GM21447 (cell line): ENCODE data around the gene MSH5.
"Not testable (repeated sequence)": the region's sequence is repeated elsewhere in the genome, so short reads cannot be mapped to it uniquely, and the experiment has no call there.

ENCODE experiments used
- ATAC-seq: cut with Tn5 transposase; IDR thresholded peaks from one replicate; pipeline ENCODE4 v1.9.1; 2021; ENCODE audit not compliant: unreplicated experiment

MSH5 gene

DNA sequence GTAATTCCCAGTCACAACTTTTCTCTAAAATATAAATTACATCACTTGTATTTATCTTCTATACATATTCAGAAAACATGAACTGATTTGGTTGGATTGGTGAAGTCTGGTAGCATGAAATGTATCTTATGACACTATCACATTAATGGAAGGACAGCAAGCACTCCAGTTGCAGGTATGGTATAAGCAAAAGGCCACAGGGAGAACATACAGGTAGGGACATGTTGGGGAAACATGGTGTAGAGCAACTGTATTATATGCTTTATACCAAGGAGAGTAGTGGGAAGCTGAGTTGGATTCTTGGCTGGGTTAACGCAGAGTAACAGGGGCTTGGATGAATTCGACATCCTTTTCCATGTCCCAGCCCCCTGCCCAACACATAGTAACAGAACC is 57.2 kb downstream of the MSH5 start:
- ATAC-seq = no peak

DNA sequence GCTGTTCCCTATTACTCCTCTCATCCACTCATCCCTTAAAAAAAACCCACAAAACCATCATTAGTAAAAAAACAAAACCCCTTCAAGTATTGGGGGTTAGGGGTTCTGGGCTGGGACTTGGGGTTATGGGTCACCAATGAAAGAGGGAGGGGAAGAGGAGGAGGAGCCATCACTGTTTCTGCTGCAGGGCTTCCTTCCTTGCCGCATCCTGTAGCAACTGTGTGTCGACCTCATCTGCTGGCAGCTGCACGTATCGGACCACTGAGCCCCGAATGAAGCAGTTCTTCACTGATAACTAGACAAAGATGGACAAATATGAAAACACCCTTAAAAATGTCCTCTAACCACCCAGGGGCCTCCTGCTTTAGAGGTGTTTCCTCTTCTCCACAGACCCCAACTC is 57.8 kb downstream of the MSH5 start:
- no peak for ATAC-seq

DNA sequence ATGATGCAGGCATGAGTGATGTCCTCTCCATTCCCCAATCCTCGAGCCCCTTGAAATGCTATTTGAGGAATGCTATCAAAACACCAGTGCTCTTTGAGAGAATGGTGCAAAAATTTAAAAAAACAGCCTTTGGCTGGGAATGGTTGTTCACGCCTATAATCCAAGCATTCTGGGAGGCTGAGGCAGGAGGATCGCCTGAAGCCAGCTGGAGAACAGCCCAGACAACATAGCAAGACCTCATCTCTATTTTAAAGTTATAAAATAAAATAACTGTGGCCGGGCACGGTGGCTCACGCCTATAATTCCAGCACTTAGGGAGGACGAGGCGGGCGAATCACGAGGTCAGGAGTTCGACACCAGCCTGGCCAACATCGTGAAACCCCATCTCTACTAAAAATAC is 60.0 kb downstream of the MSH5 start:
- no peak for ATAC-seq

DNA sequence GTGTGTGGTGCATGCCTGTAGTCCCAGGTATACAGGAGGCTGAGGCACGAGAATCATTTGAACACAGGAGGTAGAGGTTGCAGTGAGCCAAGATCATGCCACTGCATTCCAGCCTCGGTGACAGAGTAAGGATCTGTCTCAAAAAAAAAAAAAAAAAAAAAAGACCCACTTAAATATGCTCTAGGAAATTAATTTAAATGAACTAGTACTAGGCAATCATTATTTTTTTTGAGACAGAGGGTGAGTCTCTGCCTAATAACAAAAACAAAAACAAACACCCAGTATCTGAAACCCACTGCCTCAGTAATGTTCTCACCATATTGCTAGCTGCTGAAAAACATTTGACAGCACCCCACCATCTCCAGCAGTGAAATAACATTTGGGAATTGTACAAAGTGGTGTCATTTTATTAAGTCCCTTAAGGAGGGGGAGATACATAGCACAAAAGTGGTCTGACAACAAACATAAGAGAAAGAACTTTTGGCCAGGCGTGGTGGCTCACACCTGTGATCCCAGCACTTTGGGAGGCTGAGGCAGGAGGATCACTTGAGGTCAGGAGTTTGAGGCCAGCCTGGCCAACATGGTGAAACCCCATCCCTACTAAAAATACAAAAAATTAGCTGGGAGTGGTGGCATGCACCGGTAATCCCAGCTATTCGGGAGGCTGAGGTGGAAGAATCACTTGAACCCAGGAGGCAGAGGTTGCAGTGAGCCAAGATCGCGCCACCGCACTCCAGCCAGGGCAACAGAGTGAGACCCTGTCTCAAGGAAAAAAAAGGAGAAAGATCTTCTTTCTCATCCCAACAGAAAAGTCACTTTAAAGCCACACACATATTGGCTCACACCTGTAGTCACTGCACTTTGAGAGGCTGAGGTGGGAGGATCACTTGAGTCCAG is 61.5 kb downstream of the MSH5 start:
- not testable (repeated sequence) for ATAC-seq

DNA sequence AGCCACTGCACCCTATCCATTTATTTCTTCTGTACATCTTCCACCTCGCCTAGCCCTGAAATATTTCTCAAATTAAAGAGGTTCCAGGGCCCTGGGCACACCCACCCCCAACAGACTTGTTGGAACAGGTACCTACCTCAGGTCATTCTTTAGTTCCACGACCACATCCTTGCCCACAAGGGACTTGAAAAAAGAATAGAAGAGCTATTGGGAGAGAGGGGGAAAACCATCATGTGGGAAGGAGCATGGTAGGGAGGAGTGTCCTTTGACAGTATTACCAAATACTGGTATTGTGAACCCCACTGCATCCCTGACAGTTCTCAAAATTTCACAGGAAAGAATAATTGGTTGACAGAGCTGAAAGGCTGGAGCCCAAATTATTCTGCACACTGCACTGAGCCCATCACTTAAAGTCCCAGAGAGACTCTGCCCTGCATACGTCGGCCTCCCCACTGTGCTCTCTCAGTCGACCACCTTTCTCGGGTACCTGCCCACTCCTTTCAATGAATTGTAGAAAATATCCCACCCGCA is 66.2 kb downstream of the MSH5 start:
- no peak for ATAC-seq

DNA sequence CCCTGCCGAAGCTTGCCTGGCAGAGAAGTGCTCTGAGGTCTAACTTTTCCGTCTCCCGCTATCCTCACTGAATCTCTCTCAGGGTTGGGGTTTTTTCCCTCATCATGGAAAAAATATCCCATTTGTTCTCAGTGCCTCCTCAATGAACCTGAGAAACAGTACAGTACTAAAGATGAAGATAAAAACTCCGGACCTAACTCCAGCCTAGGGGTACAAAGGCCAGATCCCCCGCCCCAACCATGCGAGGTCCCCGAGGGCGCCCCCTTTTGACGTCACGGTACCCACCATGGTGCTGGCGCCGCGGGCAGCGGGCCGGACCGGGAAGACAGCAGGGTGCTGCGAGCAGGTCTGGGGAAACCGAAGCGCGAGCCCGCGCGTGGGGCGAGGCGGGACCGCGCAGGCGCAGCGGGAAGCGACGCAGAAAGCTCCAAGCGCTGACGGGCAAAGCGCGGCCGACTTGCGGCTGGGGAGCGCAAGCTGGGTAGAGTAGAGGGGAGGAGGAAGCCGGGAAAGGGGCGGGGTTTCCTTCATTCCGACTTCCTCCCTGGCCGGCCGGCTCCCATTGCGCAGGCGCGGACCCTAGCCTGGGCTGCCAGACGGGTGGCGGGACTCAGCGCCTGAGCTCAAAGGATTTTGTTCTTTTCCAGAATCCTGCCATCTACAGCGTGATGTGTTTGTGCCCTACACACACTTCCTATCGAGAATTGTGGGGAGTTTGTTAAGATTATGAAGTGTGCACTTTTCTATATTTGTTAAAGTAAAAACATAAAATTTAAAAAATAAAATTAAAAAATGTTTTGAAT is 66.9 kb downstream of the MSH5 start, which contains the start of gene LSM2:
LSM2 (minus strand) TSS at position 497 of the 803 bp plus-strand sequence; CDS start at position 288, 209 bp downstream.
- peak; percentile 82 for ATAC-seq

DNA sequence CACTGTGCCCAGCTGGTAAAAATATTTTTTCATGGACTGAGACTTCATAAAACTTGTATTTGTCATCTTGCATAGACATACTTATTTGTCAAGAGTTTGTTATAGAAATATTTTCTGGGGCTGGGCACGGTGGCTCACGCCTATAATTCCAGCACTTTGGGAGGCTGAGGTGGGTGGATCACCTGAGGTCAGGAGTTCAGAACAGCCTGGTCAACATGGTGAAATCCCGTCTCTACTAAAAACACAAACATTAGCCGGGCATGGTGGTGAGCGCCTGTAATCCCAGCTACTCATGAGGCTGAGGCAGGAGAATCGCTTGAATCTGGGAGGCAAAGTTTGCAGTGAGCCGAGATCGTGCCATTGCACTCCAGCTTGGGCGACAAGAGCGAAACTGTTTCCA is 68.8 kb downstream of the MSH5 start:
- ATAC-seq = not testable (repeated sequence)

DNA sequence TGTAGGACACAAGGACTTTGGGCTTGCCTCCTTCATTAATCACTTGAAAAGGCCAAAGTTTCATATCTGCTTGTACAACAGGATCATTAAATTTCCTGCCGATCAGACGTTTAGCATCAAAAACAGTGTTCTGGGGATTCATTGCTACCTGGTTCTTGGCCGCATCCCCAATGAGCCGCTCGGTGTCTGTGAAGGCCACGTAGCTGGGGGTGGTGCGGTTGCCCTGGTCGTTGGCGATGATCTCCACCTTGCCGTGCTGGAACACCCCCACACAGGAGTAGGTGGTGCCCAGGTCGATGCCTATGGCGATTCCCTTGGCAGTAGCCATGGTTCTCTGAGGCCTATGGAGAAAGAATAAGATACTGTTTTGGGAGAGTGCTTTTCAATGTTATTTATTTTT is 71.8 kb downstream of the MSH5 start:
- ATAC-seq = no peak
